ENCODE results near the gene VSTM2L.
A peak's percentile ranks its signal among the peaks of the same experiment; 100 is the strongest.
"Not testable (repeated sequence)": the region's sequence is repeated elsewhere in the genome, so short reads cannot be mapped to it uniquely, and the experiment has no call there.

VSTM2L gene

GRCh38 chr20:37902504-37903313 lies at the start of gene VSTM2L:
TSS of gene VSTM2L (plus strand) at chr20:37903127. CDS start at chr20:37903351, 224 bp downstream.
- Histone ChIP-seq H3K4me1 (ENCODE audit: control insufficient read depth, insufficient read depth, low read length) (no peaks in the 10 kb centered on the region), H3K36me3 (ENCODE audit: control insufficient read depth, insufficient read depth, low read length) (no peaks in the 10 kb centered on the region), H3K27ac (ENCODE audit: low read length) (no peak within 1 kb of the TSS), H3K27me3 (ENCODE audit: control insufficient read depth, insufficient read depth, low read length) (no peaks in the 10 kb centered on the region), H3K9me3 (ENCODE audit: control insufficient read depth, insufficient read depth, low read length) (no peaks in the 10 kb centered on the region), H3K4me3 (ENCODE audit: low read length) (peak within 1 kb of the TSS; percentile 55; the same call in 1 of the 2 replicates)
- WGBS (ENCODE audit: insufficient coverage, insufficient read length) = no CpG with 5 or more reads among the region's 71 CpGs
- DNase-seq (ENCODE audit: low read depth, low spot score) = no peak

DNA sequence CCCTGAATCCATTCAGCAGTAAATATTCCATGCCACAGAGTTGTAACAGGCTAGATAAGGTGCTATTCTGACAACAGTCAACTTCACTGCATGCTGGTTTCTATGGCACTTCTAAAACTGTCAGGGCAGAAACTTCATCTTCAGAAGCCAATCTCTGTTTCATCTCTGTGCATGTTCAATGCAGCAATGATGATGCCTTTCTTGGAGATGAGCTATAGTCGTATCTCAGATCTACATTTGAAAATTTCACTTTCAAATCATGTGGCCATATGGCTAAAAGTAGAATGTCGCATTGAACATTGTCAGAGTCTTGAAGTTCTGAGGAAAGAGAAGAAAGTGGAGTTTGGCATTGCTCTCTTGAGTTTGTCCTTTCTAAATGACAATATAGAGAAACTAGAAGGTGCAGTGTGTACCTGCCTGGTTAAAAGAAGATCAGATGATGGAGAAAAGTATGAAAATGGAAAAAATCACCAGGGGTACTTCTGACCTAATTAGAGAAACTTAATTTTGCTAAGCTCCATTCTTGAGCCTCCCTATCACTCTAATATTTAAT lies 49.0 kb upstream of the VSTM2L start:
- no peak for DNase-seq (ENCODE audit: low read depth, low spot score)
- no CpG with 5 or more reads among the region's 2 CpGs for WGBS (ENCODE audit: insufficient coverage, insufficient read length)
- no peaks in the 10 kb centered on the region for H3K4me1 ChIP-seq (ENCODE audit: control insufficient read depth, insufficient read depth, low read length)
- no peaks in the 10 kb centered on the region for H3K36me3 ChIP-seq (ENCODE audit: control insufficient read depth, insufficient read depth, low read length)
- no peak overlapping the region for H3K27ac ChIP-seq (ENCODE audit: low read length)
- no peaks in the 10 kb centered on the region for H3K9me3 ChIP-seq (ENCODE audit: control insufficient read depth, insufficient read depth, low read length)
- H3K27me3 ChIP-seq (ENCODE audit: control insufficient read depth, insufficient read depth, low read length) = no peaks in the 10 kb centered on the region
- no peak overlapping the region for H3K4me3 ChIP-seq (ENCODE audit: low read length)

DNA sequence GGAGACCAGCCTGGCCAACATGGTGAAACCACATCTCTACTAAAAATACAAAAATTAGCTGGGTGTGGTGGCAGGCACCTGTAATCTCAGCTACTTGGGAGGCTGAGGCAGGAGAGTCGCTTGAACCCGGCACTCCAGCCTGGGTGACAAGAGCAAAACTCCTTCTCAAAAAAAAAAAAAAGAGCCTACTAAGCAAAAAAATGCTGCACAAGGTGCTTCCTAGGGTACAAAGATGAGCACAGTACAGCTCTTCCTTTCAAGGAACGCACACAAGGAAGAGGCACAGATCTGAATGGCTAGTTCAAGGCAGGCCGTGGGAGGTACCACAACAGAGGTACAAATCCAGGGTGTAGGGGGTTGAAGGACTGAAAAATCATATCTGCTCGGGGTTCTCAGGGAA lies 46.9 kb upstream of the VSTM2L start:
- H3K27me3 ChIP-seq (ENCODE audit: control insufficient read depth, insufficient read depth, low read length); H3K4me1 ChIP-seq (ENCODE audit: control insufficient read depth, insufficient read depth, low read length); H3K4me3 ChIP-seq (ENCODE audit: low read length); H3K27ac ChIP-seq (ENCODE audit: low read length); H3K36me3 ChIP-seq (ENCODE audit: control insufficient read depth, insufficient read depth, low read length); H3K9me3 ChIP-seq (ENCODE audit: control insufficient read depth, insufficient read depth, low read length); DNase-seq (ENCODE audit: low read depth, low spot score): not testable (repeated sequence)
- no CpG with 5 or more reads among the region's 5 CpGs for WGBS (ENCODE audit: insufficient coverage, insufficient read length)

- Histone ChIP-seq H3K4me1 (ENCODE audit: control insufficient read depth, insufficient read depth, low read length) (no peaks in the 10 kb centered on the region), H3K9me3 (ENCODE audit: control insufficient read depth, insufficient read depth, low read length) (no peaks in the 10 kb centered on the region), H3K27me3 (ENCODE audit: control insufficient read depth, insufficient read depth, low read length) (no peaks in the 10 kb centered on the region), H3K4me3 (ENCODE audit: low read length) (no peak overlapping the region), H3K27ac (ENCODE audit: low read length) (no peak overlapping the region), H3K36me3 (ENCODE audit: control insufficient read depth, insufficient read depth, low read length) (no peaks in the 10 kb centered on the region)
- WGBS (ENCODE audit: insufficient coverage, insufficient read length) = no CpG with 5 or more reads among the region's 10 CpGs
- DNase-seq (ENCODE audit: low read depth, low spot score) = no peak
Observed at GRCh38 chr20:37856932-37857660, 45.8 kb upstream of the VSTM2L start.

GRCh38 chr20:37859406-37860171 lies 43.3 kb upstream of the VSTM2L start:
- Histone ChIP-seq H3K36me3 (ENCODE audit: control insufficient read depth, insufficient read depth, low read length) (no peaks in the 10 kb centered on the region), H3K27ac (ENCODE audit: low read length) (no peak overlapping the region), H3K4me1 (ENCODE audit: control insufficient read depth, insufficient read depth, low read length) (no peaks in the 10 kb centered on the region), H3K27me3 (ENCODE audit: control insufficient read depth, insufficient read depth, low read length) (no peaks in the 10 kb centered on the region), H3K4me3 (ENCODE audit: low read length) (no peak overlapping the region), H3K9me3 (ENCODE audit: control insufficient read depth, insufficient read depth, low read length) (no peaks in the 10 kb centered on the region)
- DNase-seq (ENCODE audit: low read depth, low spot score) = no peak
- WGBS (ENCODE audit: insufficient coverage, insufficient read length) = no CpG with 5 or more reads among the region's 15 CpGs

- H3K36me3 ChIP-seq (ENCODE audit: control insufficient read depth, insufficient read depth, low read length) = no peaks in the 10 kb centered on the region
- no peak overlapping the region for H3K27ac ChIP-seq (ENCODE audit: low read length)
- WGBS (ENCODE audit: insufficient coverage, insufficient read length) = no CpG with 5 or more reads among the region's 5 CpGs
- H3K27me3 ChIP-seq (ENCODE audit: control insufficient read depth, insufficient read depth, low read length) = no peaks in the 10 kb centered on the region
- H3K4me3 ChIP-seq (ENCODE audit: low read length) = no peak overlapping the region
- H3K9me3 ChIP-seq (ENCODE audit: control insufficient read depth, insufficient read depth, low read length) = no peaks in the 10 kb centered on the region
- no peak for DNase-seq (ENCODE audit: low read depth, low spot score)
- no peaks in the 10 kb centered on the region for H3K4me1 ChIP-seq (ENCODE audit: control insufficient read depth, insufficient read depth, low read length)
Observed at GRCh38 chr20:37863289-37863688, 39.6 kb upstream of the VSTM2L start.

DNA sequence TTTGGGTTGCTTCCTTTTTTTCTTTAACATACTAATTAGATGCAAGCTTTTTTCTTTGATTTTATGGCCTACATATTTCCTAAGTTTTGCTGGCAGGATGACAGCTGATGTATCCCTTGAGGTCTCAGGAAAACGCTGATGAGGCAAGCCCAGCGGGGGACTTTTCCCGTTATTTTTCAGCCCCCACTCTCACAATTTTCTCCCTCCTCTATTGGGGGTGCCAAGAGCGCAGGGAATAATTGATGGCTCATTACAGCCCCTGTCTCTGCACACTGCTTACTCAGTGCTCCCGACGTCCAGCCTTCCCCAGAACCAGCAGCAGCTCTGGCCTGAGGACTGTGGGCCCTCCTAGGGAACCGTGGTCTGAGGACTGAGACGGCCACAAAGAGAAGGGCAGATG lies 38.6 kb upstream of the VSTM2L start:
- DNase-seq (ENCODE audit: low read depth, low spot score) = no peak
- Histone ChIP-seq H3K9me3 (ENCODE audit: control insufficient read depth, insufficient read depth, low read length) (no peaks in the 10 kb centered on the region), H3K36me3 (ENCODE audit: control insufficient read depth, insufficient read depth, low read length) (no peaks in the 10 kb centered on the region), H3K27me3 (ENCODE audit: control insufficient read depth, insufficient read depth, low read length) (no peaks in the 10 kb centered on the region), H3K4me3 (ENCODE audit: low read length) (no peak overlapping the region), H3K4me1 (ENCODE audit: control insufficient read depth, insufficient read depth, low read length) (peaks cover 2% of the 10 kb centered on the region; the same call in 1 of the 2 replicates), H3K27ac (ENCODE audit: low read length) (no peak overlapping the region)
- whole genome bisulfite sequencing (ENCODE audit: insufficient coverage, insufficient read length) = no CpG with 5 or more reads among the region's 8 CpGs

- no peaks in the 10 kb centered on the region for H3K27me3 ChIP-seq (ENCODE audit: control insufficient read depth, insufficient read depth, low read length)
- no peaks in the 10 kb centered on the region for H3K36me3 ChIP-seq (ENCODE audit: control insufficient read depth, insufficient read depth, low read length)
- no peaks in the 10 kb centered on the region for H3K9me3 ChIP-seq (ENCODE audit: control insufficient read depth, insufficient read depth, low read length)
- DNase-seq (ENCODE audit: low read depth, low spot score) = no peak
- no peak overlapping the region for H3K27ac ChIP-seq (ENCODE audit: low read length)
- no CpG with 5 or more reads among the region's 10 CpGs for WGBS (ENCODE audit: insufficient coverage, insufficient read length)
- H3K4me3 ChIP-seq (ENCODE audit: low read length) = no peak overlapping the region
- peaks cover 3% of the 10 kb centered on the region; the same call in 1 of the 2 replicates for H3K4me1 ChIP-seq (ENCODE audit: control insufficient read depth, insufficient read depth, low read length)
Observed at GRCh38 chr20:37866051-37866450, 36.9 kb upstream of the VSTM2L start.

DNA sequence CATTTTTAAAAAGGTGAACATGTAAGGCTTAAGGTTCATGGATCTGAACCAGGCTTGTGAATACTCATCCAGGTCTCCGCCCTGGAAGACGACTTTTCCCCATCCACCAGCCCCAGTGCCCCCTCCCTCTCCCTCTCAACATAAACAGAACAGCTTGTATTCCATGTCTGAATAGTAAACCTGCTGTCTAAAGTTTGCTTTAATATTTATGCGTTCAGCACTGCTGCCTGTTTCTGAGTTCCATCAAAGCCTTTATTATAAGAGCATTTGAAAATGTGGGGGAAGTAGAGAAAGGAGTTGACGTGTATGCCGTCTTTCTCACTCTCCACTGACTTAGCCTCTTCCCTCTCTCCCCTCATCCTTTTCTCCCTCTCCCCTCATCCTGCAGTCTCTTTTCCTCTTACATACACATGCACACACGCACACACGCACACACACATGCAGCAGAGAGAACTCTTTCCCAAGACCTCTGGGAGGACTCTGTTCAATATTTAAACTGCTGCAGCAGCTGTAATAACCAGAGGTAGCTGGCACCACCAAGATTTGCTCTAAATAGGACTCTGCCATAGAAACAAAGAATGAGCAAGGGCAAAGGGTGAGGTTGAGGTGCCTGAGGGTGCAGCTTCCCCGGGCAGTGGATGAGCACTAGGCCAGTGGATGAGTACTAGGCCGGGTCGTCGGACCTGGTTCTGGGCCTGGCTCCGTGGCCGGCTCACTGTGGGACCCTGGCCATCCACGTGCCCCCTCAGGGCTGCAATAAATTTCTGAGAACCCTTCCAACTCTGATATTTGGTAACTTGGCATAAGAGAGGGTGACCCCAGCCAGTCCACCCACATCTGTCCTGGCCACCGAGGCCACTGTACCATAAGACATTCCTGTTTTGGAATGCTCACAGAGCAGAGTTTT lies 35.4 kb upstream of the VSTM2L start:
- no CpG with 5 or more reads among the region's 15 CpGs for WGBS (ENCODE audit: insufficient coverage, insufficient read length)
- DNase-seq (ENCODE audit: low read depth, low spot score) = no peak
- no peak overlapping the region for H3K27ac ChIP-seq (ENCODE audit: low read length)
- H3K4me3 ChIP-seq (ENCODE audit: low read length) = no peak overlapping the region
- H3K9me3 ChIP-seq (ENCODE audit: control insufficient read depth, insufficient read depth, low read length) = no peaks in the 10 kb centered on the region
- no peaks in the 10 kb centered on the region for H3K27me3 ChIP-seq (ENCODE audit: control insufficient read depth, insufficient read depth, low read length)
- H3K4me1 ChIP-seq (ENCODE audit: control insufficient read depth, insufficient read depth, low read length) = peaks cover 3% of the 10 kb centered on the region; the same call in 1 of the 2 replicates
- no peaks in the 10 kb centered on the region; the same call in 1 of the 2 replicates for H3K36me3 ChIP-seq (ENCODE audit: control insufficient read depth, insufficient read depth, low read length)

Data from iPS DF 6.9 (cell line).